GM12878 (cell line): Measurements from ENCODE around the gene E2F1. TPM values are rescaled to one million over a fixed set of nuclear protein-coding genes. Genes with fewer than 3 reads are reported as not detected.

Experiments used
- ATAC-seq: fragments of 200-7000 bp; cut with Tn5 transposase; 3 replicates; pipeline ENCODE4 v1.9.1; 2020; ENCODE audit warnings: mild to moderate bottlenecking, moderate library complexity
- BruUV-seq: library from RNA; stranded (reverse); fragments of 400-500 nt; replicated peaks from 2 replicates; lab custom pipeline; 2021; lab: Mats Ljungman, UMichigan
- CTCF ChIA-PET: fragments of 300-600 bp; sonication (Branson Sonifier 250); formaldehyde crosslinking; extraction: SDS; loops from one replicate; lab custom pipeline; 2021; ENCODE audit warnings: inconsistent platforms; lab: Yijun Ruan, JAX
- POLR2A ChIA-PET: fragments of 350-600 bp; formaldehyde crosslinking; extraction: SDS; loops from one replicate; lab custom pipeline; 2021; ENCODE audit warnings: inconsistent platforms; lab: Charles Lee
- RAD21 ChIA-PET: fragments of 300-600 bp; sonication (Branson Sonifier 250); formaldehyde crosslinking; loops from one replicate; lab custom pipeline; 2023; ENCODE audit warnings: antibody characterized with exemption; ENCODE audit not compliant: unreplicated experiment; lab: Charles Lee
- SMC1A ChIA-PET: fragments of 300-600 bp; sonication (Branson Sonifier 250); formaldehyde crosslinking; loops from one replicate; lab custom pipeline; 2023; ENCODE audit not compliant: unreplicated experiment, uncharacterized antibody; lab: Charles Lee
- DNase-seq: peaks from one replicate; pipeline ENCODE4 v3.0.0-alpha.2; 2011; ENCODE audit warnings: low read depth, low spot score
- FAIRE-seq: peaks from 3 replicates; lab custom pipeline; 2011; peaks lifted over from hg19 to GRCh38; lab: Jason Lieb, UNC
- H2AFZ ChIP-seq: 2 replicates; pipeline ENCODE4 v1.6.0; 2011; ENCODE audit warnings: low read depth, low read length, control low read depth; ENCODE audit not compliant: control insufficient read depth
- H3K27ac ChIP-seq: 2 replicates; pipeline ENCODE4 v1.5.1; 2011; ENCODE audit warnings: control low read depth; ENCODE audit not compliant: control insufficient read depth, insufficient read depth
- H3K27me3 ChIP-seq, 2 experiments: replicated peaks in 1 of 2; 2 replicates each; pipeline versions ENCODE4 v1.6.0 to v1.6.1; 2011; ENCODE audit warnings: low read length in 1 of 2; ENCODE audit not compliant: control insufficient read depth in 2 of 2, insufficient read depth in 2 of 2
- H3K36me3 ChIP-seq, 2 experiments: 2 replicates each; pipeline ENCODE4 v1.5.1; 2011; ENCODE audit warnings: low read length in 1 of 2; ENCODE audit not compliant: control insufficient read depth in 2 of 2, insufficient read depth in 2 of 2
- H3K4me1 ChIP-seq: 2 replicates; pipeline ENCODE4 v1.6.1; 2011; ENCODE audit warnings: mild to moderate bottlenecking, low read length, moderate library complexity, mixed read lengths; ENCODE audit not compliant: control insufficient read depth, insufficient read depth
- H3K4me2 ChIP-seq: 2 replicates; pipeline ENCODE4 v1.6.0; 2011; ENCODE audit warnings: control low read depth; ENCODE audit not compliant: control insufficient read depth, insufficient read depth
- H3K4me3 ChIP-seq: fragments of 200-600 bp; sonication (generic); 2 replicates; pipeline ENCODE4 v1.5.1; 2016
- H3K79me2 ChIP-seq: 2 replicates; pipeline ENCODE4 v1.6.0; 2011; ENCODE audit warnings: low read length; ENCODE audit not compliant: control insufficient read depth, insufficient read depth
- H3K9ac ChIP-seq: 2 replicates; pipeline ENCODE4 v1.8.0; 2011; ENCODE audit warnings: low read length, control low read depth, mixed read lengths; ENCODE audit not compliant: control insufficient read depth, insufficient read depth
- H3K9me3 ChIP-seq: replicated peaks from 3 replicates; pipeline ENCODE4 v1.5.1; 2011; ENCODE audit warnings: mild to moderate bottlenecking, low read length; ENCODE audit not compliant: control insufficient read depth, insufficient read depth
- H4K20me1 ChIP-seq: 2 replicates; pipeline ENCODE4 v1.6.0; 2011; ENCODE audit not compliant: control insufficient read depth, insufficient read depth
- PAX5 ChIP-seq: IDR thresholded peaks from 2 replicates; pipeline ENCODE4 v1.6.1; 2011; ENCODE audit warnings: low read depth, low read length, borderline replicate concordance
- RELB ChIP-seq: fragments of 450-650 bp; IDR thresholded peaks from 2 replicates; pipeline ENCODE4 v1.6.1; 2017; ENCODE audit warnings: low read depth, mild to moderate bottlenecking, moderate library complexity
- WGBS: methylation state at CpG from one replicate; pipeline ENCODE4 v1.1.6; 2016; ENCODE audit warnings: low lambda C conversion rate; ENCODE audit not compliant: insufficient replicate concordance, insufficient coverage; ENCODE audit errors: missing lambda C conversion rate; 5-methylcytosine and 5-hydroxymethylcytosine counted together
- in situ Hi-C: fragments of 300-500 bp; cut with MboI; formaldehyde crosslinking; loops from 9 replicates; pipeline ENCODE4 v1.14.3; 2018; ENCODE audit warnings: mixed read lengths
- intact Hi-C: fragments of 100-400 bp; cut with micrococcal nuclease; formaldehyde crosslinking; loops from one replicate; pipeline ENCODE4 v1.14.2; 2022; ENCODE audit not compliant: unreplicated experiment
- polyA plus RNA-seq, 11 experiments: library from polyadenylated mRNA; depleted of rRNA in 4 of 11; unstranded in 6 of 11; stranded (reverse) in 5 of 11; fragments of >200 nt; fragmentation: Nextera tagmentation in 4 of 11; fragmentation: Illumina TruSeq in 1 of 11; extraction: Ambion mirVana in 4 of 11; extraction: Trizol in 1 of 11; gene quantifications; 1 replicate in 1 of 11; 2 replicates in 10 of 11; pipeline versions ENCODE4 v1.2.1 to v1.2.3, GENCODE V29; 2011 to 2016; ENCODE audit warnings: inconsistent platforms in 2 of 11, missing spikeins in 2 of 11, low read depth in 1 of 11
- total RNA-seq, 4 experiments: library from RNA; depleted of rRNA in 3 of 4; stranded (reverse); fragments of >200 nt in 3 of 4; fragmentation: Illumina TruSeq in 1 of 4; extraction: Trizol in 1 of 4; gene quantifications; 2 replicates each; pipeline versions ENCODE4 v1.2.1 to v1.2.3, GENCODE V29; 2013 to 2021

The E2F1 gene
- total and polyA plus RNA-seq, 10 of the 15 experiments (the other 5 are each of a cell fraction or from before 2014, with no cell fraction given), result 0.29 to 50.2 (median 19.7) TPM

GRCh38 chr20:33669224-33669623 is 17.0 kb downstream of the E2F1 start:
- H3K4me3 ChIP-seq, result no peak overlapping the region
- WGBS, result 38% methylated on average over 5 of the region's 5 CpGs
- CTCF ChIA-PET, result interaction anchor here (1.1 to 4.1 kb wide), 8 partner anchors 11 to 267 kb away, joined by 4 to 43 read pairs (median 18); partner anchors contain the start of gene CDK5RAP1

More at GRCh38 chr20:33669224-33669623, 17.0 kb downstream of the E2F1 start:
- H3K27ac ChIP-seq, result no peak overlapping the region
- peaks cover 2% of the 10 kb centered on the region for H3K79me2 ChIP-seq
- TF ChIP-seq PAX5 (peak; percentile 42; the same call in 1 of the 2 replicates), RELB (no peak)
- no peaks in the 10 kb centered on the region for H3K27me3 ChIP-seq
- peaks cover 24% of the 10 kb centered on the region for H3K4me1 ChIP-seq
- RAD21 ChIA-PET, result interaction anchor here (0.6 to 3.3 kb wide), 10 partner anchors 10 to 211 kb away, joined by 3 to 25 read pairs (median 3); no protein-coding TSS in a partner anchor
- peaks cover 4% of the 10 kb centered on the region; the same call in 1 of the 2 replicates for H4K20me1 ChIP-seq
- in situ Hi-C loops, result no loop called here
- DNase-seq, result no peak
- no peaks in the 10 kb centered on the region for H3K9me3 ChIP-seq
- POLR2A ChIA-PET, result interaction anchor here (0.7 to 1.1 kb wide), 2 partner anchors 12 to 148 kb away, joined by 3 read pairs; no protein-coding TSS in a partner anchor
- no peak overlapping the region for H3K4me2 ChIP-seq
- H3K36me3 ChIP-seq, result no peaks in the 10 kb centered on the region
- H2AFZ ChIP-seq, result no peak overlapping the region
- FAIRE-seq, result no peak
- H3K9ac ChIP-seq, result no peak overlapping the region
- no TSS peak for BruUV-seq
- SMC1A ChIA-PET, result interaction anchor here (1.3 to 4.0 kb wide), 8 partner anchors 16 to 267 kb away, joined by 3 to 20 read pairs (median 5); partner anchors contain the start of gene CDK5RAP1
- ATAC-seq, result no peak
- intact Hi-C loops, result loop anchor here (10.0 kb wide), 1 partner anchor 456 kb away; no protein-coding TSS in a partner anchor
